NCI-H146 (cell line): Measurements from ENCODE around the gene PPP1CC.

Source experiments
- DNase-seq: peaks from one replicate; lab custom pipeline; 2025; lab: John Stamatoyannopoulos, UW

Gene PPP1CC

DNA sequence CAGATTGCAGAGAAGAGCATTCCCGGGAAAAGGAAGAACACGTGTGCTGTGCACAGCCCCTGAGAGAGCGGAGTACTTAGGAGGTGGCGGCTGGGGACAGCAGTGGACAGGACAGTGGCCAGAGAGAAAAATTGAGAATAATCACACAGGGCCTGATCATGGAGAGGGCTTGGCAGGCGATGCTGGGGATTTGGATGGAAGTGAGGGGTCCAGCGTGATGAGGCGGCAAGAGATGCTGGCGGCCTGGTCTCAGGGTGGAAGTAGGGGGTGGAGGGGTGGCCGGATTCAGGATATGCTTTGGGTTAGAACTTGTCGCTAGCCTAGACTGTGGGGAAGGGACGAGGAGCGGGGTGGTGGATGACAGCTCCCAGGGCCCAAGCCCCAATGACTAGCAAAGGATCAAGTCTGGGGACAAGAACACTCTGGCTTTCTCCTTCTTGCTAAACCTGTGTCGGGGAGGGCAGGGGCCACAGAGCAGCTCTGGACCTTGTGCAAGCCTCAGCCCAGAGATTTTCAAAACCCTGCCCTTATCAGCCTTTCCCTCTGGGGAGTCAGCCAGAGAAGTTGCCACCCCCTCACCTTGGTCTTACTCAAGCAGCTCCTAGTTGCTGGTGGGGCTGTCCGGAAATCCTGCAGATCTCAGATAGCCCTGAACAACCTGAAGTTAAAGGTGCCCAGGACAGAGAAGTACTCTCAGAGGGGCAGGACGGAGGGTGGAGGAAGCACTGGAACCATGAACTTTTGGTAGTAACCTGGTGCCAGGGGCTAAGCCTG is 55.1 kb downstream of the PPP1CC start:
- no peak for DNase-seq

DNA sequence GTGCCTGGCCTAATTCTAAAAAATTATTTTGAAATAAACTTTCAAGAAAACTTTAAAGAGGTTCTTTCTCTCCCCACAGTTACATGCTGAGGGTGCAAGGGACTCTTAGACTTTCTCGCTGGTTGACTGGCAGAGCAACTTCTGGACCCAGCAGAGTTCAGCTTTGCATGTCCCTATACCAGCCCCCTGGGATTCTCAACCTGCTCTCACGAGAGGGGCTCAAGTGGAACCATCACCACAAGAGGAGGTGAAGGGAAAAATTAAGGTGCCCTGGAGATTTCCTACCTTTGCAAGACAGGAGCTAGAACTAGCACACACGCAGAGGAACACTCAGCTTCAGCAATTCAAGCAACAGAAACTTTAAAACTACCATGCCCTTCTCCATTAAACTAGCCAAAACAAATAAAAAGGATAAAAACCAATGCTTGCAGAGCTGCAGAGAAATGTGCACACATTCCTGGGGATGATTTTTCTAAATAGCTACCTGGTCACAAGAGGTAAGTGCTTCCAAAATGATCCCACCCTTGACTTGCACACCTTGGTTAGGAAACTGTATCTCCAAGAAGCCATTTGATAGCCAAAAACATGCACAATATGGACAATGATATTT is 56.3 kb downstream of the PPP1CC start:
- no peak for DNase-seq

DNA sequence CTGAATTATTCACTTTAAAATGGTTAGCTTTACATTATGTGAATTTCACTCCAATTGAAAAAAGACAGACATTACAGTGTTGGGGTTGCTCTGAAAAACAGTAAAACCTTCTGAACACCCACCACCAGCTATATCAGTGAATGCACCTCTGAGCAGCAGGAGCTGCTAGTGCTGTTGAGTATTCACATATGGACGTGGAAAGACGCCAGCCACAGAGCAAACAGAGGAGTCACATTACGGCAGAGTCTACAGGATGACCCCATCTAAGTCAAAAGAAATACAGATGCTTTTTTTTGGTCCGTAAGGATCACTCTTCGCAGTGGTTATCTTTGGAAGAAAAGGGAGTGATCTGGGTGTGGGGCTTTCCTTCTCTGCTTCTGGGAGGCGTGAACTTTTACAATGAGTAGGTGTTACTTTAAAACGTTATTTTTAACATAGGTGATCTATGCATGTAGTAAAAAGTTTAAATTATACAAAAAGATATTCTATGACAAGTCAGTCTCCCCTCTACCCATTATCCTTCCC is 58.3 kb downstream of the PPP1CC start:
- DNase-seq: no peak

- DNase-seq: no peak
These were observed 58.8 kb downstream of the PPP1CC start for GRCh38 chr12:110683888-110684287.

DNA sequence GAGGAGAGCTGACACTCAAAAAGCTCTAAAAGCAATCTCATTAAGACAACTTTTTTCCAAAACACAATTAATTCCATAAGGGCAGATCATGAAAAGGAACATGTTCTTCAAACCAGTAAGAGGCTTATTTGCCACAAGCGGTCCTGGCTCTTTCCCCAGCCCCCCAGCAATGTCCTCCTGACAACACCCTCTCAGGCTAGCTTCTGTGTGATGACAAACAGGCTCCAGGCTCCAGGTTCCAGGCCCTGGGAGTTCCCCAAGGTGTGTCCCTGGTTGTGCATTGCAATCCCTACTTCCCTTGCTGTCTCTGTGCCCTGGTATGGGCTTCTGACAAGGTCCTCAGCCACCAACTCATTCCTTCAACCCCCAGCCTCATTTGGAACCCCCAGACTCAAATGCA is 62.7 kb downstream of the PPP1CC start:
- no peak for DNase-seq

DNA sequence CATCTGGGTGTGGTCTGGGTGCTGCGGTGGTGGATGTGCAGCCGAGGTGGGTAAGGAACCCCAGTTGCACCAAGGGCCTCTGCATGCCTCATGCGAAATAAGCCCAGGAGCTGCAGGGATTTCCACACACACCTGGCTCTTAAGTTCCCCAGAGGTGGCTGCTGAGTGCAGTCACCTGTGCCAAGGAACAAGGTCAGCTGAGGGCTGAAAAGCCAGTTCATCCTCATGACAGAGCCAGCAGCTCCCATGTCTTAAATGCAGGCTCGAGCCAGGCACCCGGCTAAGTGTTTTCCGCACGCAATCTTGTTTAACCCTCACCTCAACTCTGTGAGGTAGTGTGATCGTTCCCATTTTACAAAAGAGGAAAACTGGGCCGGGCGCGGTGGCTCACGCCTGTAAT is 63.5 kb downstream of the PPP1CC start:
- no peak for DNase-seq

DNA sequence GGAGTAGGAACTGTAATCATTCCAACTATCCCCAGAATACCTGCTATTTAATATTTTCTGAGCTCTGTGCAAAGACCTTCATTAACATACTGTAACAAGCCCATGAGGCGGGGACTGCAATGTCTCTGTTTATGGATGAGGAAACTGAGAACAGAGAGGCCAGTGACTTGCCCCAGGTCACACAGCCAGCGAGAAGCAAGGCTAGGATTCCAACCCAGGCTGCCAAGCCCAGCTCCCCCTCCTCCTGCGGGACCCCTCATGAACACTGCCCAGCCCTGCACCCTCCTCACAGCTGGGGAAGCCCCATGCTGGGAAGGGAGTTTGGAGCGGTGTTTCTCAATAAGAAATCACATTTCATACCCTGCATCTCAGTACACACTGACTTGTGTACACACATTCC is 64.7 kb downstream of the PPP1CC start:
- no peak for DNase-seq

GRCh38 chr12:110677206-110677911 is 65.3 kb downstream of the PPP1CC start:
- no peak for DNase-seq

DNA sequence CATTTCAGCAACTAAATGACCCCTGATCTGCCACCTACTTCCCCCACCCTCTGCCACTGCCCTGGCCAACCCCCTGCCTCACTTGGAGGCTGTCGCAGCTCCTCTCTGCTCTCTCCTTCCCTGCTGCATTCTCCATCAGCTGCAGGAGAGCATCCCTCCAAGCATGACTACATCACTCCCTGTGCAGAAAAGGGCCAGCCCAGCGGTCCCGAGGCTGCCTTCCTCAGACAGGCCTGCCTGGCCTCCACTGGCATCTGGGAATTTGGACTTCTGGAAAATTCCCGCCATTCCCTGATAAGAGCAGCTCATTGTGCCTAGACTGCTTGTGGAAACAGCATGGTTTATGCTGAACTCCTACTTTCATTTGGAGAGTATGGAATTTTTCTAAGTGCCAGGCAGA is 66.5 kb downstream of the PPP1CC start:
- no peak for DNase-seq

DNA sequence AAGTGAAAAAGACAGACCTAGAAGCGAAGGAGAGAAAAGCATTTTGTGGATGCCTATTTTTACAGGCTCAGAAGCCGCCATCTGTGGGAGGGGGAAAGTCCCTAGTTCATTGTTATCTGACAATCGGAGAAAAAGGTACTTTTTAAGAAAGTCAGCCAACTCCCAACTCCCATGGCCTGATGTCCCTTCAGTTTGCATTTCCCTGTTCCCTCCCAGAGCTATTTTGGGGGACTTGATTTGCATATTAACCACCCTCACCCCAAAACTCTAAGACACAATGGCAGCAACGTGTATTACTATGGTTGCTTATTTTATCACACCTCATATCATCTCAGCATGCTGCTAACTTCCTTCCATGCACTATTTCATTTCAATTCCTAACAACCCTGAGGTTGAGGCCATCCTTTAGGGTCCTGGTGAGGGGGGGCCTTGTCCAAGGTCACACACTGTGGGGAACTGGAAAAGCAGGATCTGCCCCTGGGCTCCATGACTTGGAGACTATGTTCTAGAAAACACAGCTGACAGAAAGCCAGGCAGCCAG is 72.5 kb downstream of the PPP1CC start:
- DNase-seq: no peak
